ENCODE measurements around the gene ASS1. TPM values are rescaled to one million over a fixed set of nuclear protein-coding genes. Genes with fewer than 3 reads are reported as not detected.

The ASS1 gene
- total RNA-seq, 4 donors from 2014 or later: 123 to 235 (median 166) TPM

DNA sequence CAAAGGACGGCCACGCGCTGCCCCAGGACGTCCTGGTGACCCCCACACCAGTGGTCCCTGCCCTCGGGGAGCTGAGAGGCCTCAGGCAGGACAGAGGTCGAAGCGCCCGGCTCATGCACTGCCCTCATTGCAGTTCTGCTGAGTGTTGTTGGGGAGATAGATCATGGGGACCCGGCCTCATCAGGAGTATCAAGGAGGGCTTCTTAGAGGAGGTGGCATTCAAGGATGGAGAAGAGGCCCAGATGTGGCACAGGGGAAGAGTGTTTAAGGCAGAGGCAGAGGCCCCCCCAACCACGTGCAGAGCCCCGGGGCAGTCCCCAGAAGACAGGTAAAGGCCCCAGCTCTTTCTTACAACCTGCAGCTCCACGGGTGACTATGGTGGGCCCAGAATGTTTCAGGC lies 26.2 kb downstream of the ASS1 start:
- H3K36me3 ChIP-seq: peaks cover 8 to 14% of the 10 kb centered on the region in 2 donors
- 86 to 93% methylated on average over 7 to 12 of the region's 12 CpGs for WGBS, 2 donors

GRCh38 chr9:130471411-130472183 lies 26.8 kb downstream of the ASS1 start:
- Histone ChIP-seq H3K4me1 (no peaks in the 10 kb centered on the region), H3K36me3 (peaks cover 8 to 14% of the 10 kb centered on the region in 2 donors), H3K9me3 (no peaks in the 10 kb centered on the region), H3K27ac (no peak overlapping the region), H3K4me3 (replicated peaks in 1 of 3) (no peak overlapping the region), H3K27me3 (no peaks in the 10 kb centered on the region)
- TF ChIP-seq CTCF (IDR thresholded peaks at IDR 0.05) (no peak), POLR2A (IDR thresholded peaks at IDR 0.05) (no peak)
- no peak for DNase-seq
- intact Hi-C loops (cut with DNase I): no loop called here
- 76 to 84% methylated on average over 16 to 20 of the region's 20 CpGs for WGBS, 2 donors

More for the DNA sequence above, 26.2 kb downstream of the ASS1 start:
- Histone ChIP-seq H3K4me3 (replicated peaks in 1 of 3) (no peak overlapping the region), H3K27me3 (no peaks in the 10 kb centered on the region), H3K4me1 (no peaks in the 10 kb centered on the region), H3K27ac (no peak overlapping the region), H3K9me3 (no peaks in the 10 kb centered on the region)
- intact Hi-C loops (cut with DNase I): no loop called here
- no peak for DNase-seq
- TF ChIP-seq CTCF (IDR thresholded peaks at IDR 0.05) (no peak), POLR2A (IDR thresholded peaks at IDR 0.05) (no peak)

- Histone ChIP-seq H3K4me3 (replicated peaks in 1 of 3) (no peak overlapping the region), H3K27me3 (no peaks in the 10 kb centered on the region), H3K4me1 (no peaks in the 10 kb centered on the region), H3K27ac (no peak overlapping the region), H3K36me3 (peaks cover 8 to 10% of the 10 kb centered on the region in 2 donors), H3K9me3 (no peaks in the 10 kb centered on the region)
- no peak for DNase-seq
- 86 to 89% methylated on average over 6 to 19 of the region's 19 CpGs for whole genome bisulfite sequencing, 2 donors
- intact Hi-C loops (cut with DNase I): no loop called here
- TF ChIP-seq POLR2A (IDR thresholded peaks at IDR 0.05) (no peak), CTCF (IDR thresholded peaks at IDR 0.05) (no peak)
These were observed 27.5 kb downstream of the ASS1 start for GRCh38 chr9:130472184-130472705.

DNA sequence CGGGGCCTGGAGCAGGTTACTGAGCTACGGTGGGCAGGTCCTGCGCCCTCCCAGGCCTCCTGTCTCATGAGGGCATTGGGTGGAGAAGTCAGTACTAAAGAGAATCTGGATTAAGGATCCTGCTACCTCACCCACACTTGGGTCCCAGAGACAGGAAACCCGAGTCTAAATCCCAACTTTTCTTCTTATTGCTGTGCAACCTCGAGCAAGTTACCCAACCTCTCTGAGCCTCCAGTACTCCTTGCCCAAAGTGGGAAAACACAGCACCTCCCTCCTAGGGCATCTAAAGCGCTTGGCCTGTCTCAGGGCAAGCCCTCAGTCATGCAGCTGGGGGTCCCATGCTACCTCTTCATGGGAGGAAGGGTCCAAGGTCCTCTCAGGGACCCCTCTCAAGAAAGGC lies 28.2 kb downstream of the ASS1 start:
- H3K36me3 ChIP-seq: peaks cover 8 to 10% of the 10 kb centered on the region in 2 donors
- intact Hi-C loops (cut with DNase I): no loop called here
- TF ChIP-seq POLR2A (IDR thresholded peaks at IDR 0.05) (no peak), CTCF (IDR thresholded peaks at IDR 0.05) (no peak)
- H3K27ac ChIP-seq: no peak overlapping the region
- H3K4me1 ChIP-seq: no peaks in the 10 kb centered on the region
- no peak for DNase-seq
- no peaks in the 10 kb centered on the region for H3K27me3 ChIP-seq
- 86 to 98% methylated on average over 6 of the region's 6 CpGs for WGBS, 2 donors
- H3K9me3 ChIP-seq: no peaks in the 10 kb centered on the region
- no peak overlapping the region for H3K4me3 ChIP-seq (replicated peaks in 1 of 3)

DNA sequence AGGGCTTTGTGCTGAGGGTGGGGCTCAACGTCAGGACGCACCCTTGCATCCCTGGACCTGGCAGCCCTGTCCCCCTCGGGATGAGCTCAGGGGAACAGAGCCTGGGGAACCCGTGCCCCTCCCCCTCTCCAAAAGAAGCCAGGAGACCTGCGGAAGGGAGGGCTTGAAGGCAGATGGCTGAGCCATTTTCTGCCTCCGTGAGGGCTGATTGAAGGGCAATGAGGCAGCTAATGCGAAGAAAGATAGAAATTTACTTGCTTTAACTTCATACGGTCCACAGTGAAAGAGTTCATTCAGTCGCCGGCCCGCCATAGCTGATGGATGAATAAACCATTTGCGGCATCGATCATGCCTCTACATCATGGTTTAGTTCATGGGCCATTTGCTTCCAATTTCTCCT lies 28.8 kb downstream of the ASS1 start:
- H3K36me3 ChIP-seq: peaks cover 8 to 10% of the 10 kb centered on the region in 2 donors

More for the DNA sequence above, 28.8 kb downstream of the ASS1 start:
- Histone ChIP-seq H3K27me3 (no peaks in the 10 kb centered on the region), H3K4me3 (replicated peaks in 1 of 3) (no peak overlapping the region), H3K27ac (no peak overlapping the region), H3K9me3 (no peaks in the 10 kb centered on the region), H3K4me1 (no peaks in the 10 kb centered on the region)
- WGBS, 2 donors: 71 to 88% methylated on average over 9 to 13 of the region's 13 CpGs
- no peak for DNase-seq
- TF ChIP-seq CTCF (IDR thresholded peaks at IDR 0.05) (no peak), POLR2A (IDR thresholded peaks at IDR 0.05) (no peak)
- intact Hi-C loops (cut with DNase I): no loop called here

Measured in thyroid gland (tissue), 4 donors.